ENCODE results near the gene IMP4.

Gene IMP4

GRCh38 chr2:130380096-130380934 is 37.6 kb downstream of the IMP4 start:
- Histone ChIP-seq H3K9me3 (ENCODE audit: control insufficient read depth, low read length) (no peaks in the 10 kb centered on the region), H3K4me1 (ENCODE audit: control insufficient read depth, insufficient read depth, low read length, poor library complexity, severe bottlenecking) (peaks cover 7% of the 10 kb centered on the region), H3K36me3 (ENCODE audit: control insufficient read depth, insufficient read depth, low read length) (no peaks in the 10 kb centered on the region), H3K4me3 (ENCODE audit: extremely low read depth, insufficient read depth, low read length, poor library complexity, severe bottlenecking) (no peak overlapping the region), H3K27ac (ENCODE audit: low read depth, low read length, severe bottlenecking) (no peak overlapping the region)
- 88 to 92% methylated on average over 6 to 9 of the region's 11 CpGs for WGBS, 2 experiments (ENCODE audit: insufficient coverage in 2 of 2)

- Histone ChIP-seq H3K9me3 (ENCODE audit: control insufficient read depth, low read length) (no peaks in the 10 kb centered on the region), H3K4me3 (ENCODE audit: extremely low read depth, insufficient read depth, low read length, poor library complexity, severe bottlenecking) (no peak overlapping the region), H3K4me1 (ENCODE audit: control insufficient read depth, insufficient read depth, low read length, poor library complexity, severe bottlenecking) (peaks cover 7% of the 10 kb centered on the region), H3K27ac (ENCODE audit: low read depth, low read length, severe bottlenecking) (no peak overlapping the region), H3K36me3 (ENCODE audit: control insufficient read depth, insufficient read depth, low read length) (no peaks in the 10 kb centered on the region)
- WGBS, 2 experiments (ENCODE audit: insufficient coverage in 2 of 2): 84 to 92% methylated on average over 4 of the region's 4 CpGs
Observed at GRCh38 chr2:130381145-130381544, 38.4 kb downstream of the IMP4 start.

- no peak overlapping the region for H3K27ac ChIP-seq (ENCODE audit: low read depth, low read length, severe bottlenecking)
- H3K4me1 ChIP-seq (ENCODE audit: control insufficient read depth, insufficient read depth, low read length, poor library complexity, severe bottlenecking): peaks cover 7% of the 10 kb centered on the region
- H3K4me3 ChIP-seq (ENCODE audit: extremely low read depth, insufficient read depth, low read length, poor library complexity, severe bottlenecking): no peak overlapping the region
- WGBS, 2 experiments (ENCODE audit: insufficient coverage in 2 of 2): 73% methylated on average over 2 of the region's 4 CpGs; no CpG with 5 or more reads in 1 of the 2 experiments
- no peaks in the 10 kb centered on the region for H3K36me3 ChIP-seq (ENCODE audit: control insufficient read depth, insufficient read depth, low read length)
- no peaks in the 10 kb centered on the region for H3K9me3 ChIP-seq (ENCODE audit: control insufficient read depth, low read length)
Observed at GRCh38 chr2:130381619-130382018, 38.9 kb downstream of the IMP4 start.

- Histone ChIP-seq H3K27ac (ENCODE audit: low read depth, low read length, severe bottlenecking) (no peak overlapping the region), H3K9me3 (ENCODE audit: control insufficient read depth, low read length) (no peaks in the 10 kb centered on the region), H3K4me3 (ENCODE audit: extremely low read depth, insufficient read depth, low read length, poor library complexity, severe bottlenecking) (no peak overlapping the region), H3K4me1 (ENCODE audit: control insufficient read depth, insufficient read depth, low read length, poor library complexity, severe bottlenecking) (peaks cover 7% of the 10 kb centered on the region), H3K36me3 (ENCODE audit: control insufficient read depth, insufficient read depth, low read length) (no peaks in the 10 kb centered on the region)
- 84 to 95% methylated on average over 5 to 7 of the region's 8 CpGs for WGBS, 2 experiments (ENCODE audit: insufficient coverage in 2 of 2)
Observed at GRCh38 chr2:130382313-130382917, 39.7 kb downstream of the IMP4 start.

GRCh38 chr2:130385709-130386108 is 43.0 kb downstream of the IMP4 start:
- Histone ChIP-seq H3K9me3 (ENCODE audit: control insufficient read depth, low read length) (no peaks in the 10 kb centered on the region), H3K4me1 (ENCODE audit: control insufficient read depth, insufficient read depth, low read length, poor library complexity, severe bottlenecking) (no peaks in the 10 kb centered on the region), H3K27ac (ENCODE audit: low read depth, low read length, severe bottlenecking) (no peak overlapping the region), H3K4me3 (ENCODE audit: extremely low read depth, insufficient read depth, low read length, poor library complexity, severe bottlenecking) (no peak overlapping the region), H3K36me3 (ENCODE audit: control insufficient read depth, insufficient read depth, low read length) (no peaks in the 10 kb centered on the region)
- WGBS, 2 experiments (ENCODE audit: insufficient coverage in 2 of 2): 83 to 92% methylated on average over 3 of the region's 3 CpGs

GRCh38 chr2:130387071-130387400 is 44.3 kb downstream of the IMP4 start:
- H3K36me3 ChIP-seq (ENCODE audit: control insufficient read depth, insufficient read depth, low read length): no peaks in the 10 kb centered on the region
- WGBS, 2 experiments (ENCODE audit: insufficient coverage in 2 of 2): 85% methylated on average over 2 of the region's 4 CpGs; no CpG with 5 or more reads in 1 of the 2 experiments
- no peaks in the 10 kb centered on the region for H3K4me1 ChIP-seq (ENCODE audit: control insufficient read depth, insufficient read depth, low read length, poor library complexity, severe bottlenecking)
- H3K27ac ChIP-seq (ENCODE audit: low read depth, low read length, severe bottlenecking): no peak overlapping the region
- H3K4me3 ChIP-seq (ENCODE audit: extremely low read depth, insufficient read depth, low read length, poor library complexity, severe bottlenecking): no peak overlapping the region
- no peaks in the 10 kb centered on the region for H3K9me3 ChIP-seq (ENCODE audit: control insufficient read depth, low read length)

GRCh38 chr2:130387804-130388203 is 45.1 kb downstream of the IMP4 start:
- no peak overlapping the region for H3K4me3 ChIP-seq (ENCODE audit: extremely low read depth, insufficient read depth, low read length, poor library complexity, severe bottlenecking)
- 50 to 60% methylated on average over 2 of the region's 4 CpGs for WGBS, 2 experiments (ENCODE audit: insufficient coverage in 2 of 2)

GRCh38 chr2:130388221-130388907 is 45.7 kb downstream of the IMP4 start:
- 86 to 95% methylated on average over 5 to 8 of the region's 8 CpGs for WGBS, 2 experiments (ENCODE audit: insufficient coverage in 2 of 2)
- Histone ChIP-seq H3K9me3 (ENCODE audit: control insufficient read depth, low read length) (no peaks in the 10 kb centered on the region), H3K4me1 (ENCODE audit: control insufficient read depth, insufficient read depth, low read length, poor library complexity, severe bottlenecking) (no peaks in the 10 kb centered on the region)

More at GRCh38 chr2:130387804-130388203, 45.1 kb downstream of the IMP4 start:
- no peak overlapping the region for H3K27ac ChIP-seq (ENCODE audit: low read depth, low read length, severe bottlenecking)
- H3K9me3 ChIP-seq (ENCODE audit: control insufficient read depth, low read length): no peaks in the 10 kb centered on the region
- no peaks in the 10 kb centered on the region for H3K36me3 ChIP-seq (ENCODE audit: control insufficient read depth, insufficient read depth, low read length)
- no peaks in the 10 kb centered on the region for H3K4me1 ChIP-seq (ENCODE audit: control insufficient read depth, insufficient read depth, low read length, poor library complexity, severe bottlenecking)

GRCh38 chr2:130389358-130389757 is 46.7 kb downstream of the IMP4 start:
- Histone ChIP-seq H3K4me3 (ENCODE audit: extremely low read depth, insufficient read depth, low read length, poor library complexity, severe bottlenecking) (no peak overlapping the region), H3K36me3 (ENCODE audit: control insufficient read depth, insufficient read depth, low read length) (no peaks in the 10 kb centered on the region), H3K27ac (ENCODE audit: low read depth, low read length, severe bottlenecking) (no peak overlapping the region), H3K4me1 (ENCODE audit: control insufficient read depth, insufficient read depth, low read length, poor library complexity, severe bottlenecking) (peaks cover 4% of the 10 kb centered on the region), H3K9me3 (ENCODE audit: control insufficient read depth, low read length) (no peaks in the 10 kb centered on the region)
- 96 to 97% methylated on average over 5 to 6 of the region's 6 CpGs for WGBS, 2 experiments (ENCODE audit: insufficient coverage in 2 of 2)

More at GRCh38 chr2:130388221-130388907, 45.7 kb downstream of the IMP4 start:
- no peak overlapping the region for H3K27ac ChIP-seq (ENCODE audit: low read depth, low read length, severe bottlenecking)
- no peaks in the 10 kb centered on the region for H3K36me3 ChIP-seq (ENCODE audit: control insufficient read depth, insufficient read depth, low read length)
- no peak overlapping the region for H3K4me3 ChIP-seq (ENCODE audit: extremely low read depth, insufficient read depth, low read length, poor library complexity, severe bottlenecking)

- 90% methylated on average over 2 of the region's 3 CpGs; no CpG with 5 or more reads in 1 of the 2 experiments for WGBS, 2 experiments (ENCODE audit: insufficient coverage in 2 of 2)
- no peak overlapping the region for H3K27ac ChIP-seq (ENCODE audit: low read depth, low read length, severe bottlenecking)
- no peaks in the 10 kb centered on the region for H3K36me3 ChIP-seq (ENCODE audit: control insufficient read depth, insufficient read depth, low read length)
- peaks cover 4% of the 10 kb centered on the region for H3K4me1 ChIP-seq (ENCODE audit: control insufficient read depth, insufficient read depth, low read length, poor library complexity, severe bottlenecking)
- H3K4me3 ChIP-seq (ENCODE audit: extremely low read depth, insufficient read depth, low read length, poor library complexity, severe bottlenecking): no peak overlapping the region
- H3K9me3 ChIP-seq (ENCODE audit: control insufficient read depth, low read length): no peaks in the 10 kb centered on the region
Observed at GRCh38 chr2:130389783-130390182, 47.1 kb downstream of the IMP4 start.
